Stimulated activated memory B cell treated with anti-CD40 and anti-IgM and Interleukin-4, amounts not matched to agents 10 μg/mL and 1 μg/mL and 100 μg/mL, for 72 hours (primary cell): ENCODE measurements around the gene SLAMF7.
"Not testable (repeated sequence)": the region's sequence is repeated elsewhere in the genome, so short reads cannot be mapped to it uniquely, and the experiment has no call there.

Experiments used
- ATAC-seq: fragments of 150-1000 bp; cut with Tn5 transposase; 2 replicates; pipeline ENCODE4 v1.10.0; 2021
- H3K27ac Mint-ChIP-seq: one replicate; pipeline ENCODE4 v1.8.0; 2022; ENCODE audit warnings: mild to moderate bottlenecking, mixed read lengths
- H3K27me3 Mint-ChIP-seq: one replicate; pipeline ENCODE4 v1.8.0; 2022; ENCODE audit warnings: mixed read lengths
- H3K36me3 Mint-ChIP-seq: one replicate; pipeline ENCODE4 v1.8.0; 2022; ENCODE audit warnings: mixed read lengths
- H3K4me1 Mint-ChIP-seq: one replicate; pipeline ENCODE4 v1.8.0; 2022; ENCODE audit warnings: mixed read lengths
- H3K4me3 Mint-ChIP-seq: one replicate; pipeline ENCODE4 v1.8.0; 2022; ENCODE audit warnings: mild to moderate bottlenecking, moderate library complexity, mixed read lengths
- H3K9me3 Mint-ChIP-seq: one replicate; pipeline ENCODE4 v1.8.0; 2022; ENCODE audit warnings: mixed read lengths

Gene SLAMF7

GRCh38 chr1:160768295-160768657, 29.2 kb downstream of the SLAMF7 start:
- peak; percentile 94 for ATAC-seq
- Mint-ChIP-seq H3K4me1 (peaks cover 39% of the 10 kb centered on the region), H3K27me3 (no peaks in the 10 kb centered on the region), H3K4me3 (peak overlapping the region; percentile 86), H3K9me3 (peaks cover 2% of the 10 kb centered on the region), H3K27ac (peak overlapping the region; percentile 94), H3K36me3 (peaks cover 8% of the 10 kb centered on the region)

- Mint-ChIP-seq H3K27ac (peak overlapping the region; percentile 70), H3K4me1 (peaks cover 68% of the 10 kb centered on the region), H3K36me3 (peaks cover 28% of the 10 kb centered on the region), H3K9me3 (peaks cover 2% of the 10 kb centered on the region), H3K27me3 (no peaks in the 10 kb centered on the region), H3K4me3 (no peak overlapping the region)
- no peak for ATAC-seq
Observed at GRCh38 chr1:160772331-160772730, 33.3 kb downstream of the SLAMF7 start.

GRCh38 chr1:160773093-160773492, 34.0 kb downstream of the SLAMF7 start:
- Mint-ChIP-seq H3K27me3 (no peaks in the 10 kb centered on the region), H3K27ac (peak overlapping the region; percentile 83), H3K36me3 (peaks cover 28% of the 10 kb centered on the region), H3K4me3 (no peak overlapping the region), H3K9me3 (peaks cover 2% of the 10 kb centered on the region), H3K4me1 (peaks cover 67% of the 10 kb centered on the region)
- ATAC-seq = no peak

- peaks cover 28% of the 10 kb centered on the region for H3K36me3 Mint-ChIP-seq
- H3K9me3 Mint-ChIP-seq = peaks cover 2% of the 10 kb centered on the region
- peak overlapping the region; percentile 83 for H3K27ac Mint-ChIP-seq
- peak overlapping the region; percentile 54 for H3K4me3 Mint-ChIP-seq
- ATAC-seq = peak; percentile 40
- H3K4me1 Mint-ChIP-seq = peaks cover 77% of the 10 kb centered on the region
- H3K27me3 Mint-ChIP-seq = no peaks in the 10 kb centered on the region
Observed at GRCh38 chr1:160774886-160775719, 36.1 kb downstream of the SLAMF7 start.

GRCh38 chr1:160776178-160776577, 37.1 kb downstream of the SLAMF7 start:
- Mint-ChIP-seq H3K36me3 (peaks cover 28% of the 10 kb centered on the region), H3K27me3 (no peaks in the 10 kb centered on the region), H3K4me3 (peak overlapping the region; percentile 54), H3K27ac (peak overlapping the region; percentile 83), H3K9me3 (peaks cover 2% of the 10 kb centered on the region), H3K4me1 (peaks cover 88% of the 10 kb centered on the region)
- ATAC-seq = peak; percentile 93

- peaks cover 94% of the 10 kb centered on the region for H3K4me1 Mint-ChIP-seq
- H3K27ac Mint-ChIP-seq = peak overlapping the region; percentile 83
- no peak overlapping the region for H3K4me3 Mint-ChIP-seq
- no peak for ATAC-seq
- peaks cover 20% of the 10 kb centered on the region for H3K36me3 Mint-ChIP-seq
- H3K27me3 Mint-ChIP-seq = no peaks in the 10 kb centered on the region
- H3K9me3 Mint-ChIP-seq = no peaks in the 10 kb centered on the region
Observed at GRCh38 chr1:160777486-160778089, 38.5 kb downstream of the SLAMF7 start.

GRCh38 chr1:160778976-160779375, 39.9 kb downstream of the SLAMF7 start:
- Mint-ChIP-seq H3K27me3 (no peaks in the 10 kb centered on the region), H3K9me3 (no peaks in the 10 kb centered on the region), H3K36me3 (peaks cover 15% of the 10 kb centered on the region), H3K4me1 (peaks cover 92% of the 10 kb centered on the region), H3K4me3 (no peak overlapping the region), H3K27ac (peak overlapping the region; percentile 88)
- ATAC-seq = no peak

GRCh38 chr1:160779626-160780397, 40.8 kb downstream of the SLAMF7 start:
- ATAC-seq = no peak
- Mint-ChIP-seq H3K4me3 (no peak overlapping the region), H3K27ac (peak overlapping the region; percentile 88), H3K36me3 (peaks cover 7% of the 10 kb centered on the region), H3K27me3 (no peaks in the 10 kb centered on the region), H3K4me1 (peaks cover 89% of the 10 kb centered on the region), H3K9me3 (no peaks in the 10 kb centered on the region)

- Mint-ChIP-seq H3K4me1 (peaks cover 89% of the 10 kb centered on the region), H3K36me3 (peaks cover 2% of the 10 kb centered on the region), H3K9me3 (no peaks in the 10 kb centered on the region), H3K27me3 (no peaks in the 10 kb centered on the region), H3K27ac (peak overlapping the region; percentile 88), H3K4me3 (no peak overlapping the region)
- no peak for ATAC-seq
Observed at GRCh38 chr1:160780398-160780755, 41.3 kb downstream of the SLAMF7 start.

GRCh38 chr1:160781186-160781766, 42.2 kb downstream of the SLAMF7 start:
- peaks cover 80% of the 10 kb centered on the region for H3K4me1 Mint-ChIP-seq

GRCh38 chr1:160781914-160782689, 43.1 kb downstream of the SLAMF7 start:
- H3K27me3 Mint-ChIP-seq = no peaks in the 10 kb centered on the region
- H3K4me3 Mint-ChIP-seq = peak overlapping the region; percentile 56
- H3K4me1 Mint-ChIP-seq = peaks cover 73% of the 10 kb centered on the region
- peak; percentile 96 for ATAC-seq
- no peaks in the 10 kb centered on the region for H3K9me3 Mint-ChIP-seq
- no peaks in the 10 kb centered on the region for H3K36me3 Mint-ChIP-seq
- H3K27ac Mint-ChIP-seq = peak overlapping the region; percentile 88

More at GRCh38 chr1:160781186-160781766, 42.2 kb downstream of the SLAMF7 start:
- no peaks in the 10 kb centered on the region for H3K27me3 Mint-ChIP-seq
- no peaks in the 10 kb centered on the region for H3K9me3 Mint-ChIP-seq
- ATAC-seq = no peak
- H3K4me3 Mint-ChIP-seq = no peak overlapping the region
- no peaks in the 10 kb centered on the region for H3K36me3 Mint-ChIP-seq
- H3K27ac Mint-ChIP-seq = peak overlapping the region; percentile 88

- not testable (repeated sequence) for H3K36me3 Mint-ChIP-seq, H3K4me3 Mint-ChIP-seq, H3K9me3 Mint-ChIP-seq, ATAC-seq, H3K27me3 Mint-ChIP-seq
- Mint-ChIP-seq H3K27ac (peak overlapping the region; percentile 88), H3K4me1 (peaks cover 64% of the 10 kb centered on the region)
Observed at GRCh38 chr1:160782988-160783765, 44.1 kb downstream of the SLAMF7 start.

- no peaks in the 10 kb centered on the region for H3K9me3 Mint-ChIP-seq
- H3K4me1 Mint-ChIP-seq = peaks cover 46% of the 10 kb centered on the region
- no peaks in the 10 kb centered on the region for H3K27me3 Mint-ChIP-seq
- H3K36me3 Mint-ChIP-seq = no peaks in the 10 kb centered on the region
- peak overlapping the region; percentile 100 for H3K27ac Mint-ChIP-seq
- peak overlapping the region; percentile 76 for H3K4me3 Mint-ChIP-seq
- peak; percentile 46 for ATAC-seq
Observed at GRCh38 chr1:160789051-160789701, 50.1 kb downstream of the SLAMF7 start.
